Liver (tissue), 3 donors: ENCODE results near the gene DIPK1B.

Experiments used
- CTCF ChIP-seq: fragments of 150-350 bp; IDR thresholded peaks from 2 replicates; pipeline ENCODE4 v1.5.1; 2017; ENCODE audit warnings: improper control_type of control experiment, low read depth, low read length; ENCODE audit not compliant: missing input control
- EGR1 ChIP-seq, 2 donors: IDR thresholded peaks; 2 replicates each; pipeline ENCODE4 v1.6.1; 2016 to 2018; ENCODE audit warnings: antibody characterized with exemption in 2 of 2, low read depth in 2 of 2
- FOXA1 ChIP-seq: IDR thresholded peaks from 2 replicates; pipeline ENCODE4 v1.6.1; 2016; ENCODE audit warnings: antibody characterized with exemption
- MAX ChIP-seq: IDR thresholded peaks from 2 replicates; pipeline ENCODE4 v1.6.1; 2016; ENCODE audit warnings: antibody characterized with exemption
- RAD21 ChIP-seq, 2 donors: IDR thresholded peaks; 2 replicates each; pipeline ENCODE4 v1.6.1; 2016; ENCODE audit warnings: antibody characterized with exemption in 2 of 2, mild to moderate bottlenecking in 2 of 2
- REST ChIP-seq: IDR thresholded peaks from 2 replicates; pipeline ENCODE4 v1.6.1; 2016; ENCODE audit warnings: antibody characterized with exemption, mild to moderate bottlenecking
- SP1 ChIP-seq: IDR thresholded peaks from 2 replicates; pipeline ENCODE4 v1.6.1; 2018; ENCODE audit warnings: antibody characterized with exemption, mild to moderate bottlenecking
- TAF1 ChIP-seq: conservative IDR thresholded peaks from 2 replicates; pipeline ENCODE4 v1.6.1; 2016; ENCODE audit warnings: antibody characterized with exemption, mild to moderate bottlenecking
- donor health status: healthy.
- donor health status: healthy.

GRCh38 chr9:136762221-136762691, 49.9 kb downstream of the DIPK1B start:
- TF ChIP-seq CTCF (no peak), TAF1 (no peak), MAX (no peak), FOXA1 (no peak), EGR1 (IDR thresholded peaks at IDR 0.05; ENCODE audit: low read depth in 2 of 2) (no peak), SP1 (no peak), REST (no peak), RAD21 (IDR thresholded peaks at IDR 0.05) (no peak)
